NCI-H748 (cell line): Measurements from ENCODE around the gene OR11A1.

Source experiments
- DNase-seq: peaks from one replicate; lab custom pipeline; 2025; ENCODE audit not compliant: unreplicated experiment; lab: John Stamatoyannopoulos, UW

The OR11A1 gene

GRCh38 chr6:29456971-29457370, at the start of gene OR11A1, which contains the start of gene OR2H1:
Gene OR11A1 (minus strand): TSS chr6:29457071. CDS start chr6:29427641, 29,430 bp downstream.
Gene OR2H1 (plus strand): TSS chr6:29457155. CDS start chr6:29461770, 4,615 bp downstream.
- DNase-seq = no peak

- no peak for DNase-seq
These were observed 49.7 kb upstream of the OR11A1 start for GRCh38 chr6:29506446-29507067.

- DNase-seq = no peak
These were observed 48.9 kb upstream of the OR11A1 start for GRCh38 chr6:29505808-29506207.

- no peak for DNase-seq
These were observed 48.1 kb upstream of the OR11A1 start for GRCh38 chr6:29504961-29505360.

- no peak for DNase-seq
These were observed 45.7 kb upstream of the OR11A1 start for GRCh38 chr6:29502597-29502996.

- DNase-seq = no peak
These were observed 45.3 kb upstream of the OR11A1 start for GRCh38 chr6:29502181-29502580.

GRCh38 chr6:29501106-29501505, 44.2 kb upstream of the OR11A1 start:
- no peak for DNase-seq

GRCh38 chr6:29500594-29500993, 43.7 kb upstream of the OR11A1 start:
- no peak for DNase-seq

GRCh38 chr6:29499704-29500103, 42.8 kb upstream of the OR11A1 start:
- no peak for DNase-seq

- DNase-seq = no peak
These were observed 40.1 kb upstream of the OR11A1 start for GRCh38 chr6:29496961-29497360.

- no peak for DNase-seq
These were observed 38.7 kb upstream of the OR11A1 start for GRCh38 chr6:29495571-29495970.

GRCh38 chr6:29494131-29494530, 37.3 kb upstream of the OR11A1 start:
- DNase-seq = no peak

- no peak for DNase-seq
These were observed 36.4 kb upstream of the OR11A1 start for GRCh38 chr6:29493261-29493660.

GRCh38 chr6:29491574-29491973, 34.7 kb upstream of the OR11A1 start:
- DNase-seq = no peak

GRCh38 chr6:29490552-29490951, 33.7 kb upstream of the OR11A1 start:
- no peak for DNase-seq

GRCh38 chr6:29490055-29490454, 33.2 kb upstream of the OR11A1 start:
- DNase-seq = no peak

GRCh38 chr6:29489286-29489685, 32.4 kb upstream of the OR11A1 start:
- DNase-seq = no peak

- DNase-seq = no peak
These were observed 32.0 kb upstream of the OR11A1 start for GRCh38 chr6:29488874-29489273.

GRCh38 chr6:29487660-29488059, 30.8 kb upstream of the OR11A1 start, which contains the start of gene MAS1L:
Gene MAS1L (minus strand): TSS chr6:29487956. CDS start chr6:29487902, 54 bp downstream.
- DNase-seq = no peak

GRCh38 chr6:29487131-29487530, 30.3 kb upstream of the OR11A1 start:
- no peak for DNase-seq

GRCh38 chr6:29486577-29486976, 29.7 kb upstream of the OR11A1 start:
- DNase-seq = no peak

GRCh38 chr6:29483735-29484134, 26.9 kb upstream of the OR11A1 start:
- no peak for DNase-seq

GRCh38 chr6:29483186-29483585, 26.3 kb upstream of the OR11A1 start:
- DNase-seq = no peak
